ENCODE measurements around the gene PLA2G15. TPM values are rescaled to one million over a fixed set of nuclear protein-coding genes. Genes with fewer than 3 reads are reported as not detected.

Gene PLA2G15
- total RNA-seq, 4 donors from 2014 or later = 4.5 to 18.0 (median 11.7) TPM

GRCh38 chr16:68270353-68270752 lies 25.2 kb downstream of the PLA2G15 start:
- 0 to 40% methylated on average over 1 of the region's 1 CpG for WGBS, 2 donors (ENCODE audit: low coverage in 1 of 2)
- Histone ChIP-seq H3K4me1 (peaks cover 0 to 97% (median 14%) of the 10 kb centered on the region in 3 donors), H3K36me3 (peaks cover 0 to 23% of the 10 kb centered on the region in 2 donors), H3K27ac (no peak overlapping the region), H3K27me3 (no peaks in the 10 kb centered on the region), H3K9me3 (no peaks in the 10 kb centered on the region), H3K4me3 (no peak overlapping the region)
- ATAC-seq = no peak
- TF ChIP-seq POLR2A (IDR thresholded peaks at IDR 0.05) (no peak), POLR2AphosphoS5 (IDR thresholded peaks at IDR 0.05) (no peak), CTCF (IDR thresholded peaks at IDR 0.05) (no peak), EP300 (IDR thresholded peaks at IDR 0.05) (no peak)

GRCh38 chr16:68272507-68273209 lies 27.5 kb downstream of the PLA2G15 start:
- 83 to 94% methylated on average over 3 of the region's 4 CpGs for WGBS, 2 donors (ENCODE audit: low coverage in 1 of 2)
- Histone ChIP-seq H3K27ac (peak overlapping the region in 1 of 4 donors; percentile 4), H3K4me1 (peaks cover 0 to 99% (median 17%) of the 10 kb centered on the region in 3 donors), H3K4me3 (no peak overlapping the region), H3K9me3 (no peaks in the 10 kb centered on the region), H3K36me3 (peaks cover 0 to 25% of the 10 kb centered on the region in 2 donors), H3K27me3 (no peaks in the 10 kb centered on the region)
- TF ChIP-seq POLR2A (IDR thresholded peaks at IDR 0.05) = no peak
- TF ChIP-seq POLR2AphosphoS5 (IDR thresholded peaks at IDR 0.05) = no peak
- no peak for TF ChIP-seq CTCF (IDR thresholded peaks at IDR 0.05)
- TF ChIP-seq EP300 (IDR thresholded peaks at IDR 0.05) = no peak
- no peak for ATAC-seq

GRCh38 chr16:68273459-68273858 lies 28.3 kb downstream of the PLA2G15 start:
- peaks cover 0 to 95% (median 13%) of the 10 kb centered on the region in 3 donors for H3K4me1 ChIP-seq

GRCh38 chr16:68273896-68274295 lies 28.7 kb downstream of the PLA2G15 start:
- Histone ChIP-seq H3K4me3 (no peak overlapping the region), H3K27me3 (no peaks in the 10 kb centered on the region), H3K27ac (peak overlapping the region in 1 of 4 donors; percentile 78), H3K4me1 (peaks cover 0 to 90% (median 13%) of the 10 kb centered on the region in 3 donors), H3K36me3 (peaks cover 0 to 32% of the 10 kb centered on the region in 2 donors), H3K9me3 (no peaks in the 10 kb centered on the region)
- no peak for TF ChIP-seq EP300 (IDR thresholded peaks at IDR 0.05)
- no peak for TF ChIP-seq CTCF (IDR thresholded peaks at IDR 0.05)
- TF ChIP-seq POLR2AphosphoS5 (IDR thresholded peaks at IDR 0.05) = no peak
- TF ChIP-seq POLR2A (IDR thresholded peaks at IDR 0.05) = no peak
- no peak for ATAC-seq
- 80 to 95% methylated on average over 1 to 8 of the region's 8 CpGs for WGBS, 2 donors (ENCODE audit: low coverage in 1 of 2)

More at GRCh38 chr16:68273459-68273858, 28.3 kb downstream of the PLA2G15 start:
- TF ChIP-seq CTCF (IDR thresholded peaks at IDR 0.05) (no peak), POLR2A (IDR thresholded peaks at IDR 0.05) (no peak), EP300 (IDR thresholded peaks at IDR 0.05) (no peak)
- WGBS, 2 donors (ENCODE audit: low coverage in 1 of 2) = 60 to 92% methylated on average over 1 to 5 of the region's 5 CpGs
- Histone ChIP-seq H3K27me3 (no peaks in the 10 kb centered on the region), H3K9me3 (no peaks in the 10 kb centered on the region), H3K27ac (no peak overlapping the region), H3K36me3 (peaks cover 0 to 29% of the 10 kb centered on the region in 2 donors), H3K4me3 (no peak overlapping the region)
- no peak for ATAC-seq

GRCh38 chr16:68274441-68274840 lies 29.3 kb downstream of the PLA2G15 start:
- Histone ChIP-seq H3K27ac (peak overlapping the region in 2 of 4 donors; percentile 29 to 78), H3K36me3 (peaks cover 0 to 37% of the 10 kb centered on the region in 2 donors), H3K4me1 (peaks cover 0 to 86% (median 13%) of the 10 kb centered on the region in 3 donors), H3K27me3 (no peaks in the 10 kb centered on the region), H3K4me3 (no peak overlapping the region), H3K9me3 (no peaks in the 10 kb centered on the region)
- ATAC-seq = no peak
- WGBS, 2 donors (ENCODE audit: low coverage in 1 of 2) = 100% methylated on average over 1 of the region's 4 CpGs; no CpG with 5 or more reads in 1 of the 2 donors
- TF ChIP-seq EP300 (IDR thresholded peaks at IDR 0.05) = no peak
- no peak for TF ChIP-seq POLR2A (IDR thresholded peaks at IDR 0.05)
- TF ChIP-seq CTCF (IDR thresholded peaks at IDR 0.05) = no peak
- no peak for TF ChIP-seq POLR2AphosphoS5 (IDR thresholded peaks at IDR 0.05)

All from gastroesophageal sphincter (tissue), 4 donors.